ENCODE data around the gene NR0B2. TPM values are rescaled to one million over a fixed set of nuclear protein-coding genes. Genes with fewer than 3 reads are reported as not detected.
A peak's percentile ranks its signal among the peaks of the same experiment; 100 is the strongest.
"Not testable (repeated sequence)": the region's sequence is repeated elsewhere in the genome, so short reads cannot be mapped to it uniquely, and the experiment has no call there.

NR0B2 gene
- total RNA-seq, 1 donor from 2014 or later = 0.29 TPM

- DNase-seq (ENCODE audit: low spot score) = no peak
Observed at GRCh38 chr1:26894263-26894662, 19.5 kb downstream of the NR0B2 start.

DNA sequence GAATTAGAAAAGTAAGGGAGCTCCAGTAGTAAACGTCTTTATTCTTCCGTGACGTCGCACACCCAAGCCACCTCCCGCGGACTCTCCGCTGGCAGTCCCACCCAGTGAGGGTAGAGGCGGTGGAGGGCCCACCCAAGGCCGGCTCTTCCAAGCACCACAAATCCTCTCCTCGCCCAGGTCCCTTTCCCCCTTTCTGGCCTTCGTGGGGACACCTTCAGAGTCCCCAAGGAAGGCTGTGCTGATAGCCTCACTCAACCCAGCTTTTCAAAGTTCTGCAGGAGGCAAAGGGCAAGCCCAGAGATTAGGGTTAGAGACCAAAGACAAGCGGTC lies 23.3 kb downstream of the NR0B2 start:
- no peak for DNase-seq (ENCODE audit: low spot score)

DNA sequence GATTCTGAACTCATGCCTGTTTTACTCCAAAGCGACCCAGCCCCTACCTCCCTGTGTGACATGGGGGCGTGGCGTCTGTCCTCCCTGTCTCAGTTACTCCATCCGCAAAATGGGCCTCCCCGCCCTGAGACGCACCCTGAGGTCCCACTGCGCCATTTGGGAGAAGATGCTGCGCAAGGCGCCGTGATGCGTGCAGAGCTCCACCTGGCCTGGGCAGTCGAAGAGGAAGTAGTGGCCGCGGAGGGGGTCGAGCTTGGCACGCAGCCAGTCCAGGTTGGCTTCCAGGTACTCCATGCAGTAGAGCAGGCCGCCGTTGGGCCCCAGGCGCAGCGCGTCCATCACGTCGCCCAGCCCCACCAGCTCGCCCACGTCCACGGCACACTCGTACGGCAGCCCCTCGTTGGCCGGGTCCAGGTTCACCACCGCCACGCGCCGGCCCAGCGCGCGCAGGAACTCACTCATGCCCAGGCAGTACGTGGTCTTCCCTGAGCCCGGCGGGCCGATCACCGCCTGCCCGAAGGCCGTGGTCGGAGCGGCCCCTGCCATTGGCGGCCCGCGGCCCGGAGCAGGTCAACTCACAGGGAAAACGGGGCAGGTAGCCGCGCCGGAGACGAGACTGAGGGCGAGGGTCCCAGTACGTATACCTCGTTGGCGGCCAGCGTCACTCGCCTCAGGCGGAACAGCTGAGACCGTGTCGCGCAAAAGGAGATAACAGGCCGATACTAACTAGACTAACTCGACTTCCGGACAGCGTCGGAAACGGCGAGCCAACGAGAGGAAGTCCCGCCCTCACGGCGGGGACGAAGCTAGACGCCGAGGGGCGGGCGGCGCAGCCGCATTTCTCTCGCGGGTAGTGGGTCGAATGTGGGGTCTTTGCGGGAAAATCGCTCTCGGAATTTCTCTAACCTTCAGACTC lies 24.0 kb downstream of the NR0B2 start, which contains the start of gene GPN2:
Gene GPN2 (minus strand): TSS at position 733 of the 916 bp plus-strand sequence. CDS start 187 bp downstream, at position 546.
- DNase-seq (ENCODE audit: low spot score) = peak; percentile 91

GRCh38 chr1:26888231-26888630 lies 25.5 kb downstream of the NR0B2 start:
- no peak for DNase-seq (ENCODE audit: low spot score)

DNA sequence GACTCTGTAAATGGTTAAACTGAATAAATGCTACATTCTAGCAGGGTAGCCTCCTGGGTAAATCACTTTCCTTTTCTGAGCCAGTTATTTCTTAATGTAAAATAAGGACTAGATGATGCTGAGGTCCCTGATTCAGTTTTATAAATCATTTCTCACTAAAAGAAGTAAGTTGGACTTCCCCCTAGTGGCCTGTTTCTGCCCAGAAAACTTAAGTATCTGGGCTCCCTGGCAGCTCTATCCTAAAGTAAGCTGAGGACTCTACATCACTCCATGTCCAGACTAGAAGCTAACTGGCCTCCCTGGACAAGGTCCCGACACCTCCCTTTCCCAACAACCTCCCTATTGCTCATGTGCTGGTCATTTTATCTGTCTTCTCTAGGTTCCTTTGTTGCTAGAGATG lies 26.6 kb downstream of the NR0B2 start:
- DNase-seq (ENCODE audit: low spot score) = no peak

- no peak for DNase-seq (ENCODE audit: low spot score)
Observed at GRCh38 chr1:26882696-26883463, 30.9 kb downstream of the NR0B2 start.

DNA sequence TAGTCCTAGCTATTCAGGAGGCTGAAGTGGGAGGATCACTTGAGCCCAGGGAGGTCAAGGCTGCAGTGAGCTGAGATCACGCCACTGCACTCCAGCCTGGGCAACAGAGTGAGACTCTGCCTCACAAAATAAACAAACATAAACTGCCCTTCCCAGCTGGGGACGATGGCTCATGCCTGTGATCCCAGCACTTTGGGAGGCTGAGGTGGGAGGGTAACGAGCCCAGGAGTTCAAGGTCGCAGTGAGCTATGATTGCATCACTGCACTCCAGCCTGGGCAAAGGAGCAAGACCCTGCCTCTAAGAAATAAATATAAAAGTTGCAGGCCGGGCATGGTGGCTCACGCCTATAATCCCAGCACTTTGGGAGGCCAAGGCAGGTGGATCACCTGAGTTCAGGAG lies 32.2 kb downstream of the NR0B2 start:
- DNase-seq (ENCODE audit: low spot score) = not testable (repeated sequence)

GRCh38 chr1:26879793-26880192 lies 34.0 kb downstream of the NR0B2 start:
- DNase-seq (ENCODE audit: low spot score) = no peak

DNA sequence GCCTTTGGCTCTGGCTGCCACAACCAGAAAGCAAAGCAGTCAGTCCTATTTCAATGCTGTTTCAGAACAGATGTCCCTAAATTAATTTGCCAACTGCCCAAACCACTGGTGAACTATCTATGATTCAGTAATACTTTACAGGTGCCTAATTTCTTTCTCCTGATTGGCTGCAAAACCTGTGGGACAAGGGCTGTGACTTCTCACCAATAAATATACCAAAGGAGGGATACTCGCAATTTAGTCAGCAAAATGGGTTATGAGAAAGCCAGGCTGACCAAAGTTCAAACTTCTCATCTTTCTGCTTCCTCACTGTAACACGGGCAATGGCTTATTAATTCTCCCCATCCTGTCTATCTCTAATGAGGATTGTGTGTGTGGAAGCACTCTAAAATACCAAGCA lies 36.4 kb downstream of the NR0B2 start:
- no peak for DNase-seq (ENCODE audit: low spot score)

DNA sequence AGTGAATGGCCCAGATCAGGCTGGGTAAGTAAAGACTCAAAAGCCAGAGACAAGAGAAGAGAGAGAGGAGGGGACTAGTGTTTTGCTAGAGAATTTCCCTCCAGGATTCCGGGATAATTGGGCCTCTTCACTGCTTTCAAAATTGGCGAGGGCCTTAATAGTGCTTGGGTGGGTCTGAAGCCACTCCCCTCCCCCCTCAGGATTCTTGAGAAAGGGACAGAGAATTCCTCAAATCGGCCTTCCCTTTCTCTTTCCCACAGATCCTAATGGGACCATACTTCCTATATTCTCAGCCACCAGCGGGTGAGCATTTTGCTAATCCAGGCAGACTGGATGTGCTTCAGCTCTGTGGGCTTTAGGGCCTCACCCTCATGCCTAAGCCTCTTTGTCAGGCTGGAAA lies 38.9 kb downstream of the NR0B2 start:
- DNase-seq (ENCODE audit: low spot score) = no peak

DNA sequence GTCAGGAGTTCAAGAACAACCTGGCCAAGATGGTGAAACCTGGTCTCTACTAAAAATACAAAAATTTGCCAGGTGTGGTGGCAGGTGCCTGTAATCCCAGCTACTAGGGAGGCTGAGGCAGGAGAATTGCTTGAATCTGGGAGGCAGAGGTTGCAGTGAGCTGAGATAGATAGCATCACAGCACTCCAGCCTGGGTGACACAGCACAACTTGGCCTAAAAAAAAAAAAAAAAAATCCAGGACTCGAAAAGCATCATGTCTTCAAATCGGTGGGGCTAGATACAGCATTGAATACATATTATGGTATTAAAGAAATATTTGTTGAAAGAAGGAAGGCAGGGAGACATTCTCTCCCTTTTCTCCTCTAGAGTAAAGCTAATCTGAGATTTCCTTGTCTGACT lies 40.7 kb downstream of the NR0B2 start:
- not testable (repeated sequence) for DNase-seq (ENCODE audit: low spot score)

GRCh38 chr1:26864610-26865480 lies 48.9 kb downstream of the NR0B2 start:
- DNase-seq (ENCODE audit: low spot score) = peak; percentile 99

DNA sequence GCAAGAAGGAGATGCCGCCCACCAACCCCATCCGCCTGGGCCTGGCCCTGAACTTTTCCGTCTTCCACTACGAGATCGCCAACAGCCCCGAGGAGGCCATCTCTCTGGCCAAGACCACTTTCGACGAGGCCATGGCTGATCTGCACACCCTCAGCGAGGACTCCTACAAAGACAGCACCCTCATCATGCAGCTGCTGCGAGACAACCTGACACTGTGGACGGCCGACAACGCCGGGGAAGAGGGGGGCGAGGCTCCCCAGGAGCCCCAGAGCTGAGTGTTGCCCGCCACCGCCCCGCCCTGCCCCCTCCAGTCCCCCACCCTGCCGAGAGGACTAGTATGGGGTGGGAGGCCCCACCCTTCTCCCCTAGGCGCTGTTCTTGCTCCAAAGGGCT lies 50.1 kb downstream of the NR0B2 start:
- no peak for DNase-seq (ENCODE audit: low spot score)

DNA sequence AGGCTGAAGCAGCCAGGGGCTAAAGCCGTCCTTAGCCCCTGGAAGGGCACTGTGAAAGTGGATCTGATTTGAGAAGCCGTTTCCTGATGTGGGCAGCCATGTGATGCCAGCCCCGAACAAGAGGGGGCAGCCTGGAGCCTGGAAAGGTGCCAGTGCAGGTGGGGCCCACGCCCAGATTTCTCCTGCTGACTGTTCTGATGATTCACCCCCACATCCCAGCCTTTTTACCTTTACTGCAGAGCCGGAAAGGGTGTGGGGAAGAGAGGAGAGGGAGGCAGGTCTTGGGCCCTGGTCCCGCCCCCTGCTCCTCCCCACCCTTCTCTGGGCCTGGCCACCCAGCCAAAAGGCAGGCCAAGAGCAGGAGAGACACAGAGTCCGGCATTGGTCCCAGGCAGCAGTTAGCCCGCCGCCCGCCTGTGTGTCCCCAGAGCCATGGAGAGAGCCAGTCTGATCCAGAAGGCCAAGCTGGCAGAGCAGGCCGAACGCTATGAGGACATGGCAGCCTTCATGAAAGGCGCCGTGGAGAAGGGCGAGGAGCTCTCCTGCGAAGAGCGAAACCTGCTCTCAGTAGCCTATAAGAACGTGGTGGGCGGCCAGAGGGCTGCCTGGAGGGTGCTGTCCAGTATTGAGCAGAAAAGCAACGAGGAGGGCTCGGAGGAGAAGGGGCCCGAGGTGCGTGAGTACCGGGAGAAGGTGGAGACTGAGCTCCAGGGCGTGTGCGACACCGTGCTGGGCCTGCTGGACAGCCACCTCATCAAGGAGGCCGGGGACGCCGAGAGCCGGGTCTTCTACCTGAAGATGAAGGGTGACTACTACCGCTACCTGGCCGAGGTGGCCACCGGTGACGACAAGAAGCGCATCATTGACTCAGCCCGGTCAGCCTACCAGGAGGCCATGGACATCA lies 50.7 kb downstream of the NR0B2 start, which contains the start of gene SFN:
Gene SFN (plus strand): TSS at position 369 of the 904 bp plus-strand sequence. CDS start 64 bp downstream, at position 433.
- DNase-seq (ENCODE audit: low spot score) = no peak

- no peak for DNase-seq (ENCODE audit: low spot score)
Observed at GRCh38 chr1:26861889-26862378, 51.8 kb downstream of the NR0B2 start.

Other genes starting within 250 kb of the NR0B2 start
- 64.2 TPM for gene ARID1A, start 218.0 kb downstream of the NR0B2 start, total RNA-seq
- gene PIGV, start 126.0 kb downstream of the NR0B2 start, total RNA-seq = 9.0 TPM
- 52.5 TPM for gene ZDHHC18, start 87.3 kb downstream of the NR0B2 start, total RNA-seq
- 1.3 TPM for gene SFN, start 50.8 kb downstream of the NR0B2 start, total RNA-seq
- gene GPN2, start 23.7 kb downstream of the NR0B2 start, total RNA-seq = 28.5 TPM
- 13.0 TPM for gene GPATCH3, start 13.5 kb downstream of the NR0B2 start, total RNA-seq
- 49.7 TPM for gene NUDC, start 7.8 kb upstream of the NR0B2 start, total RNA-seq
- not detected for gene KDF1, start 46.5 kb upstream of the NR0B2 start, total RNA-seq
- 1.7 TPM for gene TRNP1, start 79.7 kb upstream of the NR0B2 start, total RNA-seq
- 3.3 TPM for gene TENT5B, start 98.9 kb upstream of the NR0B2 start, total RNA-seq
- 24.4 TPM for gene SLC9A1, start 241.2 kb upstream of the NR0B2 start, total RNA-seq

Data from mesenteric fat pad (tissue), 1 donor.